SJSA1 (cell line): ENCODE measurements around the gene TMEM201. TPM values are rescaled to one million over a fixed set of nuclear protein-coding genes. Genes with fewer than 3 reads are reported as not detected.
"Not testable (repeated sequence)": the region's sequence is repeated elsewhere in the genome, so short reads cannot be mapped to it uniquely, and the experiment has no call there.

Experiments
- DNase-seq, 2 experiments: peaks; one replicate each; pipeline ENCODE4 v3.0.0-alpha.2; 2015 to 2020; ENCODE audit warnings: low spot score in 2 of 2, low read depth in 1 of 2
- H3K27ac ChIP-seq: fragments of 250-450 bp; sonication (Bioruptor Pico); 2 replicates; pipeline ENCODE4 v1.5.1; 2020; ENCODE audit warnings: mild to moderate bottlenecking, moderate library complexity
- H3K27me3 ChIP-seq: fragments of 250-450 bp; sonication (Bioruptor Pico); replicated peaks from 2 replicates; pipeline ENCODE4 v1.5.1; 2020; ENCODE audit warnings: mild to moderate bottlenecking, moderate library complexity
- H3K36me3 ChIP-seq: fragments of 250-450 bp; sonication (Bioruptor Pico); 2 replicates; pipeline ENCODE4 v1.5.1; 2020; ENCODE audit warnings: mild to moderate bottlenecking
- H3K4me1 ChIP-seq: fragments of 250-450 bp; sonication (Bioruptor Pico); replicated peaks from 2 replicates; pipeline ENCODE4 v1.6.1; 2021; ENCODE audit warnings: mild to moderate bottlenecking
- H3K4me3 ChIP-seq: fragments of 250-450 bp; sonication (Bioruptor Pico); 2 replicates; pipeline ENCODE4 v1.5.1; 2020; ENCODE audit warnings: mild to moderate bottlenecking
- H3K9me3 ChIP-seq: fragments of 250-450 bp; sonication (Bioruptor Pico); replicated peaks from 2 replicates; pipeline ENCODE4 v1.5.1; 2020; ENCODE audit warnings: mild to moderate bottlenecking
- total RNA-seq: library from RNA; depleted of rRNA; stranded (reverse); fragments of >200 nt; shearing (Covaris generic); gene quantifications from 2 replicates; pipeline ENCODE4 v1.2.3, GENCODE V29; 2014

Gene TMEM201
- total RNA-seq, 1 experiment from 2014 or later, result 10.1 TPM

- H3K36me3 ChIP-seq, result peaks cover 45% of the 10 kb centered on the region
- H3K9me3 ChIP-seq, result no peaks in the 10 kb centered on the region
Observed at GRCh38 chr1:9559673-9560072, 29.0 kb upstream of the TMEM201 start.

GRCh38 chr1:9560090-9560489 is 28.6 kb upstream of the TMEM201 start:
- Histone ChIP-seq H3K36me3 (peaks cover 41% of the 10 kb centered on the region), H3K4me1 (peaks cover 20% of the 10 kb centered on the region)
- not testable (repeated sequence) for H3K9me3 ChIP-seq, H3K27me3 ChIP-seq, DNase-seq, H3K27ac ChIP-seq, H3K4me3 ChIP-seq

More at GRCh38 chr1:9559673-9560072, 29.0 kb upstream of the TMEM201 start:
- Histone ChIP-seq H3K4me1 (peaks cover 24% of the 10 kb centered on the region), H3K27ac (no peak overlapping the region), H3K27me3 (no peaks in the 10 kb centered on the region), H3K4me3 (no peak overlapping the region)
- DNase-seq, result no peak

GRCh38 chr1:9561429-9561828 is 27.3 kb upstream of the TMEM201 start:
- Histone ChIP-seq H3K27ac (no peak overlapping the region), H3K27me3 (no peaks in the 10 kb centered on the region), H3K4me3 (no peak overlapping the region), H3K4me1 (peaks cover 14% of the 10 kb centered on the region; the same call in 1 of the 2 replicates), H3K9me3 (no peaks in the 10 kb centered on the region), H3K36me3 (peaks cover 27% of the 10 kb centered on the region)
- peak in 1 of 2 experiments; percentile 21 for DNase-seq

- DNase-seq, result no peak
- Histone ChIP-seq H3K36me3 (peaks cover 30% of the 10 kb centered on the region), H3K9me3 (no peaks in the 10 kb centered on the region), H3K27ac (no peak overlapping the region), H3K27me3 (no peaks in the 10 kb centered on the region), H3K4me1 (no peaks in the 10 kb centered on the region), H3K4me3 (no peak overlapping the region)
Observed at GRCh38 chr1:9569267-9569666, 19.4 kb upstream of the TMEM201 start.

- not testable (repeated sequence) for H3K4me1 ChIP-seq, H3K27me3 ChIP-seq
Observed at GRCh38 chr1:9570886-9571529, 17.7 kb upstream of the TMEM201 start.

GRCh38 chr1:9573723-9574122 is 15.0 kb upstream of the TMEM201 start:
- Histone ChIP-seq H3K9me3 (no peaks in the 10 kb centered on the region), H3K4me1 (no peaks in the 10 kb centered on the region), H3K27me3 (no peaks in the 10 kb centered on the region), H3K27ac (no peak overlapping the region), H3K4me3 (no peak overlapping the region), H3K36me3 (peaks cover 33% of the 10 kb centered on the region)
- no peak for DNase-seq

More at GRCh38 chr1:9570886-9571529, 17.7 kb upstream of the TMEM201 start:
- not testable (repeated sequence) for H3K9me3 ChIP-seq, H3K27ac ChIP-seq, H3K4me3 ChIP-seq, DNase-seq
- H3K36me3 ChIP-seq, result peaks cover 30% of the 10 kb centered on the region

- Histone ChIP-seq H3K36me3 (peaks cover 47% of the 10 kb centered on the region), H3K27me3 (no peaks in the 10 kb centered on the region), H3K4me3 (no peak overlapping the region), H3K9me3 (no peaks in the 10 kb centered on the region), H3K27ac (no peak overlapping the region), H3K4me1 (no peaks in the 10 kb centered on the region)
- DNase-seq, result no peak
Observed at GRCh38 chr1:9575486-9575885, 13.2 kb upstream of the TMEM201 start.

- Histone ChIP-seq H3K27ac (no peak overlapping the region), H3K4me3 (no peak overlapping the region), H3K9me3 (no peaks in the 10 kb centered on the region), H3K27me3 (no peaks in the 10 kb centered on the region), H3K4me1 (no peaks in the 10 kb centered on the region), H3K36me3 (peaks cover 46% of the 10 kb centered on the region)
- DNase-seq, result no peak
Observed at GRCh38 chr1:9576903-9577302, 11.8 kb upstream of the TMEM201 start.

GRCh38 chr1:9577423-9577822 is 11.3 kb upstream of the TMEM201 start:
- Histone ChIP-seq H3K27ac (no peak overlapping the region), H3K4me1 (no peaks in the 10 kb centered on the region), H3K36me3 (peaks cover 48% of the 10 kb centered on the region), H3K27me3 (no peaks in the 10 kb centered on the region), H3K9me3 (no peaks in the 10 kb centered on the region), H3K4me3 (no peak overlapping the region)
- DNase-seq, result no peak

GRCh38 chr1:9580942-9581341 is 7.8 kb upstream of the TMEM201 start:
- no peak for DNase-seq
- H3K27me3 ChIP-seq, result no peaks in the 10 kb centered on the region
- H3K4me3 ChIP-seq, result no peak overlapping the region
- peaks cover 42% of the 10 kb centered on the region for H3K36me3 ChIP-seq
- no peaks in the 10 kb centered on the region for H3K9me3 ChIP-seq
- no peaks in the 10 kb centered on the region for H3K4me1 ChIP-seq
- no peak overlapping the region for H3K27ac ChIP-seq

- H3K4me1 ChIP-seq, result peaks cover 20% of the 10 kb centered on the region
- peaks cover 17% of the 10 kb centered on the region for H3K36me3 ChIP-seq
- H3K27me3 ChIP-seq, result no peaks in the 10 kb centered on the region
- 0 out of 2 replicates have a peak, but pooled peaks cover 2% of the 10 kb centered on the region for H3K9me3 ChIP-seq
- DNase-seq, result no peak
- H3K4me3 ChIP-seq, result no peak overlapping the region
- H3K27ac ChIP-seq, result no peak overlapping the region
Observed at GRCh38 chr1:9586147-9586766, 2.5 kb upstream of the TMEM201 start.

- Histone ChIP-seq H3K4me1 (peaks cover 28% of the 10 kb centered on the region), H3K27ac (no peak overlapping the region), H3K4me3 (peak overlapping the region; percentile 94), H3K9me3 (0 out of 2 replicates have a peak, but pooled peaks cover 2% of the 10 kb centered on the region), H3K36me3 (peaks cover 12% of the 10 kb centered on the region), H3K27me3 (no peaks in the 10 kb centered on the region)
- DNase-seq, result peak in 1 of 2 experiments; percentile 51
Observed at GRCh38 chr1:9589144-9589718, 520 bp downstream of the TMEM201 start.

GRCh38 chr1:9589719-9590157 is 1.0 kb downstream of the TMEM201 start:
- DNase-seq, result peak in 1 of 2 experiments; percentile 40
- H3K27me3 ChIP-seq, result no peaks in the 10 kb centered on the region
- peaks cover 28% of the 10 kb centered on the region for H3K4me1 ChIP-seq
- 0 out of 2 replicates have a peak, but pooled peaks cover 2% of the 10 kb centered on the region for H3K9me3 ChIP-seq
- no peak overlapping the region for H3K27ac ChIP-seq
- peak overlapping the region; percentile 94 for H3K4me3 ChIP-seq
- H3K36me3 ChIP-seq, result peaks cover 12% of the 10 kb centered on the region

GRCh38 chr1:9590201-9590600 is 1.5 kb downstream of the TMEM201 start:
- Histone ChIP-seq H3K27me3 (no peaks in the 10 kb centered on the region), H3K4me3 (peak overlapping the region; percentile 94; the same call in 1 of the 2 replicates)

More at GRCh38 chr1:9590201-9590600, 1.5 kb downstream of the TMEM201 start:
- 0 out of 2 replicates have a peak, but pooled peaks cover 2% of the 10 kb centered on the region for H3K9me3 ChIP-seq
- no peak for DNase-seq
- H3K4me1 ChIP-seq, result peaks cover 28% of the 10 kb centered on the region
- peaks cover 12% of the 10 kb centered on the region for H3K36me3 ChIP-seq
- H3K27ac ChIP-seq, result no peak overlapping the region
